Colonic mucosa (tissue), 4 donors: Measurements from ENCODE around the gene CEP19. TPM values are rescaled to one million over a fixed set of nuclear protein-coding genes. Genes with fewer than 3 reads are reported as not detected.

Experiments used
- DNase-seq: peaks from one replicate; pipeline ENCODE4 v3.0.0-alpha.2; 2020
- H3K27ac ChIP-seq: fragments of 200-600 bp; one replicate; pipeline ENCODE4 v1.8.0; 2021
- H3K27me3 ChIP-seq: fragments of 200-600 bp; one replicate; pipeline ENCODE4 v1.8.0; 2021
- H3K36me3 ChIP-seq: fragments of 200-600 bp; one replicate; pipeline ENCODE4 v1.8.0; 2021
- H3K4me1 ChIP-seq: fragments of 200-600 bp; one replicate; pipeline ENCODE4 v1.8.0; 2021; ENCODE audit warnings: mild to moderate bottlenecking
- H3K4me3 ChIP-seq: fragments of 200-600 bp; one replicate; pipeline ENCODE4 v1.8.0; 2021
- H3K9ac ChIP-seq, 2 donors: one replicate each; pipeline ENCODE4 v1.7.0; 2013; ENCODE audit warnings: control low read depth in 2 of 2, low read depth in 2 of 2, low read length in 2 of 2
- H3K9me3 ChIP-seq: fragments of 200-600 bp; one replicate; pipeline ENCODE4 v1.8.0; 2021
- intact Hi-C: fragments of 100-400 bp; cut with DNase I; formaldehyde crosslinking; loops from one replicate; pipeline ENCODE4 v1.14.1; 2022
- total RNA-seq, 2 donors: library from RNA; stranded (reverse); fragmentation: NEBNext Ultra II Directional in 1 of 2; extraction: Animal tissue kit (Norgen Biotek cat#: 25700) in 1 of 2; gene quantifications; one replicate each; pipeline ENCODE4 v1.2.1, GENCODE V29; 2021
- TF ChIP-seq, protein P1 (sequence below): fragments of 200-600 bp; IDR thresholded peaks from one replicate; pipeline ENCODE4 v1.8.0; 2022; ENCODE audit warnings: antibody characterized with exemption, mild to moderate bottlenecking
- donor health status: healthy.
- donor health status: DM: no; HTN: no; CAD: no.
- donor health status: DM: no; HTN: no; CAD: no.

CEP19 gene
- total RNA-seq, 2 donors from 2014 or later: 0.56 to 0.89 TPM

GRCh38 chr3:196706327-196706726 lies 5.7 kb downstream of the CEP19 start:
- TF ChIP-seq, protein P1, sequence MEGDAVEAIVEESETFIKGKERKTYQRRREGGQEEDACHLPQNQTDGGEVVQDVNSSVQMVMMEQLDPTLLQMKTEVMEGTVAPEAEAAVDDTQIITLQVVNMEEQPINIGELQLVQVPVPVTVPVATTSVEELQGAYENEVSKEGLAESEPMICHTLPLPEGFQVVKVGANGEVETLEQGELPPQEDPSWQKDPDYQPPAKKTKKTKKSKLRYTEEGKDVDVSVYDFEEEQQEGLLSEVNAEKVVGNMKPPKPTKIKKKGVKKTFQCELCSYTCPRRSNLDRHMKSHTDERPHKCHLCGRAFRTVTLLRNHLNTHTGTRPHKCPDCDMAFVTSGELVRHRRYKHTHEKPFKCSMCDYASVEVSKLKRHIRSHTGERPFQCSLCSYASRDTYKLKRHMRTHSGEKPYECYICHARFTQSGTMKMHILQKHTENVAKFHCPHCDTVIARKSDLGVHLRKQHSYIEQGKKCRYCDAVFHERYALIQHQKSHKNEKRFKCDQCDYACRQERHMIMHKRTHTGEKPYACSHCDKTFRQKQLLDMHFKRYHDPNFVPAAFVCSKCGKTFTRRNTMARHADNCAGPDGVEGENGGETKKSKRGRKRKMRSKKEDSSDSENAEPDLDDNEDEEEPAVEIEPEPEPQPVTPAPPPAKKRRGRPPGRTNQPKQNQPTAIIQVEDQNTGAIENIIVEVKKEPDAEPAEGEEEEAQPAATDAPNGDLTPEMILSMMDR: no peak
- Histone ChIP-seq H3K9me3 (no peaks in the 10 kb centered on the region), H3K4me1 (no peaks in the 10 kb centered on the region), H3K36me3 (no peaks in the 10 kb centered on the region), H3K27me3 (no peaks in the 10 kb centered on the region), H3K9ac (no peak overlapping the region), H3K27ac (no peak overlapping the region), H3K4me3 (no peak overlapping the region)
- no peak for DNase-seq
- intact Hi-C loops: no loop called here

GRCh38 chr3:196700801-196701200 lies 11.2 kb downstream of the CEP19 start:
- TF ChIP-seq, protein P1: no peak
- no peak for DNase-seq
- intact Hi-C loops: no loop called here
- Histone ChIP-seq H3K9ac (no peak overlapping the region), H3K4me3 (no peak overlapping the region), H3K9me3 (no peaks in the 10 kb centered on the region), H3K36me3 (no peaks in the 10 kb centered on the region), H3K27ac (no peak overlapping the region), H3K27me3 (no peaks in the 10 kb centered on the region), H3K4me1 (no peaks in the 10 kb centered on the region)

GRCh38 chr3:196699749-196700148 lies 12.3 kb downstream of the CEP19 start:
- Histone ChIP-seq H3K9ac (no peak overlapping the region), H3K36me3 (no peaks in the 10 kb centered on the region), H3K27me3 (no peaks in the 10 kb centered on the region), H3K4me1 (no peaks in the 10 kb centered on the region), H3K4me3 (no peak overlapping the region), H3K27ac (no peak overlapping the region), H3K9me3 (no peaks in the 10 kb centered on the region)
- no peak for DNase-seq
- intact Hi-C loops: no loop called here
- TF ChIP-seq, protein P1: no peak

DNA sequence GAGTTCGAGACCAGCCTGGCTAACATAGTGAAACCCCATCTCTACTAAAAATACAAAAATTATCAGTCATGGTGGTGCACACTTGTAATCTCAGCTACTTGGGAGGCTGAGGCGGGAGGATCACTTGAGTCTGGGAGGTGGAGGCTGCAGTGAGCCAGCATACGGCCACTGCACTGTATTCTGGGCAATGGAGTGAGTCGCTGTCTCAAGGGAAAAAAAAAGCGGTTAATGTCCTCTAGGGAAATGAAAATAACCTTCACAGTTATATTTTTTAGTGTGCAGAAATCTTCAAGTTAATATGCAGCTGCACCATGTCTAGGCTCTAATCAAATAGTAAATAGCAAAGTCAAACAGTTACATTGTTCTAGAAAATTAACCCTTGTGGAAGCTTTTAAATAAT lies 14.8 kb downstream of the CEP19 start:
- Histone ChIP-seq H3K36me3 (no peaks in the 10 kb centered on the region), H3K27me3 (no peaks in the 10 kb centered on the region), H3K4me1 (no peaks in the 10 kb centered on the region), H3K9me3 (no peaks in the 10 kb centered on the region), H3K4me3 (no peak overlapping the region), H3K27ac (no peak overlapping the region), H3K9ac (no peak overlapping the region)
- DNase-seq: no peak
- TF ChIP-seq, protein P1: no peak
- intact Hi-C loops: no loop called here

GRCh38 chr3:196695849-196696226 lies 16.2 kb downstream of the CEP19 start:
- H3K4me1 ChIP-seq: no peaks in the 10 kb centered on the region
- no peak overlapping the region for H3K27ac ChIP-seq
- no peaks in the 10 kb centered on the region for H3K36me3 ChIP-seq
- intact Hi-C loops: no loop called here
- H3K4me3 ChIP-seq: no peak overlapping the region
- no peaks in the 10 kb centered on the region for H3K9me3 ChIP-seq
- no peak overlapping the region for H3K9ac ChIP-seq
- no peaks in the 10 kb centered on the region for H3K27me3 ChIP-seq
- DNase-seq: no peak
- TF ChIP-seq, protein P1: no peak
